ENCODE measurements around the gene SH3BP5L.

- no peak for TF ChIP-seq CTCF (IDR thresholded peaks at IDR 0.05)
- TF ChIP-seq POLR2A (IDR thresholded peaks at IDR 0.05), result no peak
Measured at GRCh38 chr1:248861616-248862015, 35.9 kb upstream of the SH3BP5L start.

Measured in testis (tissue), 2 donors.